OCI-LY7 (cell line): ENCODE results near the gene OGDHL. TPM values are rescaled to one million over a fixed set of nuclear protein-coding genes. Genes with fewer than 3 reads are reported as not detected.

ENCODE experiments used
- BruUV-seq: library from RNA; stranded (reverse); fragments of 400-500 nt; replicated peaks from 2 replicates; lab custom pipeline; 2021; lab: Mats Ljungman, UMichigan
- CTCF ChIA-PET: fragments of 300-600 bp; sonication (Branson Sonifier 250); formaldehyde crosslinking; loops from one replicate; lab custom pipeline; 2022; ENCODE audit warnings: antibody characterized with exemption; ENCODE audit not compliant: unreplicated experiment; lab: Charles Lee
- POLR2A ChIA-PET: fragments of 300-600 bp; sonication (Branson Sonifier 250); formaldehyde crosslinking; loops from one replicate; lab custom pipeline; 2022; ENCODE audit warnings: antibody characterized with exemption; lab: Charles Lee
- DNase-seq: peaks from one replicate; pipeline ENCODE4 v3.0.0-alpha.2; 2015; ENCODE audit warnings: low spot score
- H2AFZ ChIP-seq: fragments of 200-600 bp; sonication (generic), shearing (Covaris generic); 2 replicates; pipeline ENCODE4 v1.6.1; 2014; ENCODE audit warnings: mild to moderate bottlenecking, antibody characterized with exemption, low read length, moderate library complexity
- H3K27ac ChIP-seq: fragments of 200-600 bp; sonication (generic); 2 replicates; pipeline ENCODE4 v1.5.1; 2014; ENCODE audit warnings: mixed run types, low read depth, mild to moderate bottlenecking, moderate library complexity, low read length, inconsistent platforms; ENCODE audit not compliant: poor library complexity, severe bottlenecking
- H3K36me3 ChIP-seq: fragments of 200-600 bp; sonication (generic); 2 replicates; pipeline ENCODE4 v1.6.1; 2014; ENCODE audit warnings: mild to moderate bottlenecking, antibody characterized with exemption, low read length, moderate library complexity, mixed read lengths; ENCODE audit not compliant: insufficient read depth
- H3K4me1 ChIP-seq: fragments of 200-600 bp; sonication (generic); 2 replicates; pipeline ENCODE4 v1.5.1; 2014; ENCODE audit warnings: mild to moderate bottlenecking, low read length; ENCODE audit not compliant: insufficient read depth, poor library complexity, severe bottlenecking
- H3K4me2 ChIP-seq: fragments of 200-600 bp; sonication (generic); 2 replicates; pipeline ENCODE4 v1.6.1; 2014; ENCODE audit warnings: mild to moderate bottlenecking, low read length
- H3K4me3 ChIP-seq: fragments of 200-600 bp; sonication (generic); 2 replicates; pipeline ENCODE4 v1.5.1; 2014; ENCODE audit warnings: mild to moderate bottlenecking, low read depth, low read length; ENCODE audit not compliant: poor library complexity, severe bottlenecking
- H3K79me2 ChIP-seq: fragments of 200-600 bp; sonication (generic); 2 replicates; pipeline ENCODE4 v1.6.1; 2016; ENCODE audit warnings: low read depth, mild to moderate bottlenecking, low read length, moderate library complexity, mixed read lengths; ENCODE audit not compliant: insufficient read depth
- H3K9me2 ChIP-seq: fragments of 200-600 bp; sonication (generic); 2 replicates; pipeline ENCODE4 v1.6.1; 2016; ENCODE audit warnings: mild to moderate bottlenecking, low read length, mixed read lengths; ENCODE audit not compliant: insufficient read depth
- H3K9me3 ChIP-seq: fragments of 200-600 bp; sonication (generic); 2 replicates; pipeline ENCODE4 v1.6.1; 2014; ENCODE audit warnings: mild to moderate bottlenecking, mixed run types, low read length, mixed read lengths
- H4K20me1 ChIP-seq: fragments of 200-600 bp; sonication (generic); 2 replicates; pipeline ENCODE4 v1.6.1; 2014; ENCODE audit warnings: mild to moderate bottlenecking, antibody characterized with exemption, low read length, moderate library complexity, mixed read lengths; ENCODE audit not compliant: insufficient read depth
- EZH2phosphoT487 ChIP-seq: fragments of 200-600 bp; sonication (generic); IDR thresholded peaks from 2 replicates; pipeline ENCODE4 v1.6.1; 2018; ENCODE audit warnings: low read depth, borderline replicate concordance, mild to moderate bottlenecking, mixed run types, antibody characterized with exemption, low read length, moderate library complexity, mixed read lengths
- intact Hi-C: fragments of 100-400 bp; cut with micrococcal nuclease; formaldehyde crosslinking; loops from one replicate; pipeline ENCODE4 v1.10.0; 2022; ENCODE audit not compliant: unreplicated experiment
- total RNA-seq, 2 experiments: library from RNA; depleted of rRNA in 1 of 2; stranded (reverse); fragments of >200 nt in 1 of 2; shearing (Covaris generic) in 1 of 2; gene quantifications; 2 replicates each; pipeline ENCODE4 v1.2.3, GENCODE V29; 2014 to 2022
- TF ChIP-seq, protein P1 (sequence below): fragments of 200-600 bp; sonication (generic); conservative IDR thresholded peaks from 2 replicates; pipeline ENCODE4 v1.5.1; 2014; ENCODE audit warnings: mild to moderate bottlenecking, antibody characterized with exemption, low read length, moderate library complexity, mixed read lengths

The OGDHL gene
- total RNA-seq, 2 experiments from 2014 or later = 0.23 TPM; not detected in 1

- Histone ChIP-seq H4K20me1 (no peaks in the 10 kb centered on the region), H3K4me1 (no peaks in the 10 kb centered on the region), H3K9me2 (no peaks in the 10 kb centered on the region), H2AFZ (no peak overlapping the region), H3K36me3 (no peaks in the 10 kb centered on the region), H3K27ac (no peak overlapping the region), H3K9me3 (no peaks in the 10 kb centered on the region), H3K4me2 (no peak overlapping the region), H3K4me3 (no peak overlapping the region), H3K79me2 (no peaks in the 10 kb centered on the region)
- intact Hi-C loops = no loop called here
- BruUV-seq = no TSS peak
- ChIA-PET POLR2A (interaction anchor here (0.5 kb wide), 1 partner anchor 31 kb away, joined by 5 read pairs; no protein-coding TSS in a partner anchor), CTCF (no interaction called here)
- no peak for DNase-seq
- TF ChIP-seq EZH2phosphoT487 = no peak
- TF ChIP-seq, protein P1, sequence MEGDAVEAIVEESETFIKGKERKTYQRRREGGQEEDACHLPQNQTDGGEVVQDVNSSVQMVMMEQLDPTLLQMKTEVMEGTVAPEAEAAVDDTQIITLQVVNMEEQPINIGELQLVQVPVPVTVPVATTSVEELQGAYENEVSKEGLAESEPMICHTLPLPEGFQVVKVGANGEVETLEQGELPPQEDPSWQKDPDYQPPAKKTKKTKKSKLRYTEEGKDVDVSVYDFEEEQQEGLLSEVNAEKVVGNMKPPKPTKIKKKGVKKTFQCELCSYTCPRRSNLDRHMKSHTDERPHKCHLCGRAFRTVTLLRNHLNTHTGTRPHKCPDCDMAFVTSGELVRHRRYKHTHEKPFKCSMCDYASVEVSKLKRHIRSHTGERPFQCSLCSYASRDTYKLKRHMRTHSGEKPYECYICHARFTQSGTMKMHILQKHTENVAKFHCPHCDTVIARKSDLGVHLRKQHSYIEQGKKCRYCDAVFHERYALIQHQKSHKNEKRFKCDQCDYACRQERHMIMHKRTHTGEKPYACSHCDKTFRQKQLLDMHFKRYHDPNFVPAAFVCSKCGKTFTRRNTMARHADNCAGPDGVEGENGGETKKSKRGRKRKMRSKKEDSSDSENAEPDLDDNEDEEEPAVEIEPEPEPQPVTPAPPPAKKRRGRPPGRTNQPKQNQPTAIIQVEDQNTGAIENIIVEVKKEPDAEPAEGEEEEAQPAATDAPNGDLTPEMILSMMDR = no peak
Measured at GRCh38 chr10:49752584-49752983, 9.5 kb downstream of the OGDHL start.

DNA sequence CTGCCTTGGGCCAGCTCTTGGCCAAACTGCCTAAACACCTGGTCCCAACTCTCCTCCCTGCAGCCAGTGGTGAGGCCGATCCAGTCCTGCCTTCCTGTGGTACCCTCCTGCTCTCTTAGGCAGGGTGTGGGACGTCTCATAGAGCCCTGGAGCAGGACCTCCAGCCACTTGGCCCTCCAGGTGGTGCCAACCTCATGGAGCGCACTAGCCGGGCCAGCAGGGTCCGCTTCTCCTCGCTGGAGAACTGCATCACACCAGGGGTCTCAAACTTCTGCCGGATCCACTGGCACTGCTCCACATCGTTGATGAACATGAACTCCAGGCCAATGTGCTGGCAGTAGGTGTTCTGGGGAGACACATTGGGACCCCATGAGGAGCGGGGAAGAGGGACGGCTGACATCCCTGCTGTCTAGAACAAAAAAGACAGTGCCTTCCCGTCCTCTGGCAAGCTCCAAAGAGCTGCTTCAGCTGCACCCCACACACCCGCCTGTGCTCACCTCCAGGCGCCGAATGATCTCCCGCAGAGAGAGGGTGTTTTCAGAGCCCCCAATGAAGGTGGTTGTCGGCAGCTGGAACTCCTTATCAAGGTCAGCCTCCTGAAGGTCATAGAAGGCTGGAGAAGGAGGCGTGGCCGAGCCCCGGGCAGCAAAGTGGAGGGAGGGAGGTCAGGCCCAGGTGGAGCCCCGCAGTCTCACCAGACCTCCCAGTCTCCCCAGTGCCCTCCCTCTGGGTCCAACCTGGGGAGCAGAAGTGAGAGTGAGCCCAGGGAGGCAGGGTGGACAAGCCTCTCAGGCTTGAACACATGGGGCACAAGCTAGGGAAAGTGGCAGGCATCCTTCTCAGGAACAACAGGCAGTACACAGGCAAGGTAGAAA lies 10.2 kb downstream of the OGDHL start:
- H3K4me3 ChIP-seq = no peak overlapping the region
- H3K79me2 ChIP-seq = no peaks in the 10 kb centered on the region
- H4K20me1 ChIP-seq = no peaks in the 10 kb centered on the region
- intact Hi-C loops = no loop called here
- no TSS peak for BruUV-seq
- no peaks in the 10 kb centered on the region for H3K36me3 ChIP-seq
- no peak overlapping the region for H2AFZ ChIP-seq
- TF ChIP-seq, protein P1 = no peak
- no peak for TF ChIP-seq EZH2phosphoT487
- CTCF ChIA-PET = no interaction called here
- no peak for DNase-seq
- no peak overlapping the region for H3K4me2 ChIP-seq
- POLR2A ChIA-PET = interaction anchor here (0.5 kb wide), 1 partner anchor 31 kb away, joined by 5 read pairs; no protein-coding TSS in a partner anchor
- no peaks in the 10 kb centered on the region for H3K9me2 ChIP-seq
- no peaks in the 10 kb centered on the region for H3K4me1 ChIP-seq
- H3K27ac ChIP-seq = no peak overlapping the region
- no peaks in the 10 kb centered on the region for H3K9me3 ChIP-seq

DNA sequence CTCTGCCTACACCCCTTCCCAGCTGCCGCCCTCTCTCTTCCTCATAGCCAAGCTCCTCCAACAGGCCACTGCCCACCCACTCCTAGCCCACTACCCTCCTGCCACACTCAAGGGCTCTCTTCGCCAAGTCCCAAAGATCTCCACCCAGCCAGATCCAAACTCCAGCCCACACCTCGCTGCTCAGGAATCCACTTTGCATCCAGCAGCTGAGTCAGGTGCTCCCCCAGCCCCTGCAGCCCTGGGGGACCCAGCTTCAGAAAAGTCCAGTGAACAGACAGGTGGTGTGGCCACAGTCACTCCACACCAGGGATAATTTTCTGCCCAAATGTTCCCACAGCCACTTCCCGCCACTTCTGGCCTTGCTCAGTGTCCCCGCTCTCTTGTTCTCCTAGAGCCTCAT lies 10.9 kb downstream of the OGDHL start:
- Histone ChIP-seq H3K9me2 (no peaks in the 10 kb centered on the region), H2AFZ (no peak overlapping the region), H3K4me3 (no peak overlapping the region), H4K20me1 (no peaks in the 10 kb centered on the region), H3K79me2 (no peaks in the 10 kb centered on the region), H3K9me3 (no peaks in the 10 kb centered on the region), H3K4me2 (no peak overlapping the region), H3K36me3 (no peaks in the 10 kb centered on the region), H3K4me1 (no peaks in the 10 kb centered on the region), H3K27ac (no peak overlapping the region)
- intact Hi-C loops = no loop called here
- DNase-seq = no peak
- no peak for TF ChIP-seq EZH2phosphoT487
- TF ChIP-seq, protein P1 = no peak
- ChIA-PET CTCF (no interaction called here), POLR2A (no interaction called here)
- no TSS peak for BruUV-seq
